ENCODE measurements around the gene SNX3. TPM values are rescaled to one million over a fixed set of nuclear protein-coding genes. Genes with fewer than 3 reads are reported as not detected.

Gene SNX3
- total and polyA plus RNA-seq, 4 donors = 124 to 245 (median 171) TPM

- WGBS, 2 donors = 9 to 11% methylated on average over 43 of the region's 43 CpGs
- H3K36me3 ChIP-seq (ENCODE audit: control insufficient read depth in 4 of 4, insufficient read depth in 4 of 4, low read length in 4 of 4) = no peaks in the 10 kb centered on the region
- no peak overlapping the region for H3K27ac ChIP-seq (ENCODE audit: low read depth in 1 of 2, low read length in 1 of 2)
- peaks cover 0 to 17% (median 0%) of the 10 kb centered on the region in 5 donors for H3K4me1 ChIP-seq (ENCODE audit: control insufficient read depth in 5 of 5, insufficient read depth in 5 of 5, low read length in 5 of 5)
- H3K4me3 ChIP-seq = no peak overlapping the region
- DNase-seq (peak; percentile 71 to 86 (median 76)), ATAC-seq (ENCODE audit: insufficient read depth, low FRiP score) (no peak)
- H3K27me3 ChIP-seq (ENCODE audit: control insufficient read depth in 3 of 3, insufficient read depth in 3 of 3, low read length in 2 of 3) = peaks cover 9 to 97% (median 94%) of the 10 kb centered on the region in 3 donors
- H3K9ac ChIP-seq (ENCODE audit: insufficient read depth in 1 of 2, low read length in 2 of 2) = no peak overlapping the region
- no peak for TF ChIP-seq CTCF (IDR thresholded peaks at IDR 0.05; ENCODE audit: control extremely low read depth, extremely low read depth)
- H3K9me3 ChIP-seq (ENCODE audit: control insufficient read depth in 4 of 4, insufficient read depth in 3 of 4, low read length in 3 of 4) = peaks cover 0 to 11% (median 0%) of the 10 kb centered on the region in 4 donors
Measured at GRCh38 chr6:108174371-108175175, 86.3 kb downstream of the SNX3 start.

- Histone ChIP-seq H3K9me3 (ENCODE audit: control insufficient read depth in 4 of 4, insufficient read depth in 3 of 4, low read length in 3 of 4) (peaks cover 0 to 9% (median 0%) of the 10 kb centered on the region in 4 donors), H3K9ac (ENCODE audit: insufficient read depth in 1 of 2, low read length in 2 of 2) (no peak overlapping the region), H3K4me3 (no peak overlapping the region), H3K36me3 (ENCODE audit: control insufficient read depth in 4 of 4, insufficient read depth in 4 of 4, low read length in 4 of 4) (no peaks in the 10 kb centered on the region), H3K4me1 (ENCODE audit: control insufficient read depth in 5 of 5, insufficient read depth in 5 of 5, low read length in 5 of 5) (peaks cover 0 to 35% (median under 1%) of the 10 kb centered on the region in 5 donors), H3K27ac (ENCODE audit: low read depth in 1 of 2, low read length in 1 of 2) (no peak overlapping the region), H3K27me3 (ENCODE audit: control insufficient read depth in 3 of 3, insufficient read depth in 3 of 3, low read length in 2 of 3) (peaks cover 10 to 95% (median 92%) of the 10 kb centered on the region in 3 donors)
- 26 to 44% methylated on average over 3 of the region's 3 CpGs for WGBS, 2 donors
- ATAC-seq (ENCODE audit: insufficient read depth, low FRiP score) (no peak), DNase-seq (no peak)
- TF ChIP-seq CTCF (IDR thresholded peaks at IDR 0.05; ENCODE audit: control extremely low read depth, extremely low read depth) = no peak
Measured at GRCh38 chr6:108171918-108172516, 88.8 kb downstream of the SNX3 start.

- DNase-seq (no peak), ATAC-seq (ENCODE audit: insufficient read depth, low FRiP score) (no peak)
- H3K9me3 ChIP-seq (ENCODE audit: control insufficient read depth in 4 of 4, insufficient read depth in 3 of 4, low read length in 3 of 4) = peaks cover 0 to 9% (median 0%) of the 10 kb centered on the region in 4 donors
- H3K4me1 ChIP-seq (ENCODE audit: control insufficient read depth in 5 of 5, insufficient read depth in 5 of 5, low read length in 5 of 5) = peaks cover 0 to 37% (median 6%) of the 10 kb centered on the region in 5 donors
- no peaks in the 10 kb centered on the region for H3K36me3 ChIP-seq (ENCODE audit: control insufficient read depth in 4 of 4, insufficient read depth in 4 of 4, low read length in 4 of 4)
- H3K9ac ChIP-seq (ENCODE audit: insufficient read depth in 1 of 2, low read length in 2 of 2) = no peak overlapping the region
- no peak overlapping the region for H3K27ac ChIP-seq (ENCODE audit: low read depth in 1 of 2, low read length in 1 of 2)
- 16 to 25% methylated on average over 21 of the region's 21 CpGs for WGBS, 2 donors
- H3K4me3 ChIP-seq = no peak overlapping the region
- TF ChIP-seq CTCF (IDR thresholded peaks at IDR 0.05; ENCODE audit: control extremely low read depth, extremely low read depth) = no peak
- peaks cover 11 to 94% (median 91%) of the 10 kb centered on the region in 3 donors for H3K27me3 ChIP-seq (ENCODE audit: control insufficient read depth in 3 of 3, insufficient read depth in 3 of 3, low read length in 2 of 3)
Measured at GRCh38 chr6:108171291-108171917, 89.4 kb downstream of the SNX3 start.
